Fibroblast of mammary gland (primary cell): ENCODE results near the gene KRTAP19-8.

Source experiments
- DNase-seq: peaks from one replicate; pipeline ENCODE4 v3.0.0-alpha.2; 2010; ENCODE audit warnings: low read depth
- H3K4me3 ChIP-seq: 2 replicates; pipeline ENCODE4 v1.5.1; 2011; ENCODE audit warnings: low read depth, mild to moderate bottlenecking, low read length, moderate library complexity; ENCODE audit not compliant: control insufficient read depth
- TF ChIP-seq, protein P1 (sequence below): conservative IDR thresholded peaks from 2 replicates; pipeline ENCODE4 v1.5.1; 2011; ENCODE audit warnings: low read depth, low read length, inconsistent platforms; ENCODE audit not compliant: control insufficient read depth, insufficient read depth

Gene KRTAP19-8

DNA sequence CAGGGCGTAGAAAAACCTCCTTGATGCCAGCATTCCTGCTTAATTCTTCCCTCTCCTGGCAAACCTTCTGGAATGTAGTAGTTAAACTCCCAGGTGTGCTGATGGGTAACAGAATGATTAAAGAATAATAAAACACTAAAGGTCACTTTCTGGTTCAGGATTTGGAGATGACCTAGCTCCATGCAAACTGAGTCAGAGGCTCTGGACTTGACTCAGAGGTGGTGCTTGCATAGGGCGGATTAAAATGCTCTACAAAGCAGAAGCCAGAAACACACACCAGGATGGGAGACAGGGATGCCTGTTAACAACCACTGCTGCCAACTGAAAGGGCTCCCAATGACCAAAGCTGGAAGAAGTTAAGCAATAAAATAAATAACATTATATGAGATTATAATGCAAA, 41.5 kb downstream of the KRTAP19-8 start:
- TF ChIP-seq, protein P1, sequence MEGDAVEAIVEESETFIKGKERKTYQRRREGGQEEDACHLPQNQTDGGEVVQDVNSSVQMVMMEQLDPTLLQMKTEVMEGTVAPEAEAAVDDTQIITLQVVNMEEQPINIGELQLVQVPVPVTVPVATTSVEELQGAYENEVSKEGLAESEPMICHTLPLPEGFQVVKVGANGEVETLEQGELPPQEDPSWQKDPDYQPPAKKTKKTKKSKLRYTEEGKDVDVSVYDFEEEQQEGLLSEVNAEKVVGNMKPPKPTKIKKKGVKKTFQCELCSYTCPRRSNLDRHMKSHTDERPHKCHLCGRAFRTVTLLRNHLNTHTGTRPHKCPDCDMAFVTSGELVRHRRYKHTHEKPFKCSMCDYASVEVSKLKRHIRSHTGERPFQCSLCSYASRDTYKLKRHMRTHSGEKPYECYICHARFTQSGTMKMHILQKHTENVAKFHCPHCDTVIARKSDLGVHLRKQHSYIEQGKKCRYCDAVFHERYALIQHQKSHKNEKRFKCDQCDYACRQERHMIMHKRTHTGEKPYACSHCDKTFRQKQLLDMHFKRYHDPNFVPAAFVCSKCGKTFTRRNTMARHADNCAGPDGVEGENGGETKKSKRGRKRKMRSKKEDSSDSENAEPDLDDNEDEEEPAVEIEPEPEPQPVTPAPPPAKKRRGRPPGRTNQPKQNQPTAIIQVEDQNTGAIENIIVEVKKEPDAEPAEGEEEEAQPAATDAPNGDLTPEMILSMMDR: no peak
- DNase-seq: no peak
- no peak overlapping the region for H3K4me3 ChIP-seq

DNA sequence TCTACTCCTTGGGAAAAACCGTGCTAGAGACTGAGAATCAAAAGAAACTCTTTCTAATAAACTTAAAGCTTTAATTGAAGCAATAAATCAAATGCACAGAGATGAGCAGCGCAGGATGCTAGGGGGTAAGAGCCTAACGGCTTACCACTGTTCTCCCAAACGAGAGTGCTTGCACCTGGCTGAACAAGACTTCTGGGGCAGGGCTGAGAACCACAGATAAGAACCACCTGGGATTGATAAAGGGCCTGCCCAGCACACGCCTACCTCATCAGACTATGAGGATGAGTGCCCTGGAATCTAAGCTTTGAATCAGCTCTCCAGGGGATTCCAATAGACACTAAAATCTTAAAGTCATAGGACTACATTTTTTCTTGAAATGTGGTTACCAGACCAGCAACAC, 43.3 kb downstream of the KRTAP19-8 start:
- no peak for DNase-seq
- TF ChIP-seq, protein P1: no peak
- H3K4me3 ChIP-seq: no peak overlapping the region

DNA sequence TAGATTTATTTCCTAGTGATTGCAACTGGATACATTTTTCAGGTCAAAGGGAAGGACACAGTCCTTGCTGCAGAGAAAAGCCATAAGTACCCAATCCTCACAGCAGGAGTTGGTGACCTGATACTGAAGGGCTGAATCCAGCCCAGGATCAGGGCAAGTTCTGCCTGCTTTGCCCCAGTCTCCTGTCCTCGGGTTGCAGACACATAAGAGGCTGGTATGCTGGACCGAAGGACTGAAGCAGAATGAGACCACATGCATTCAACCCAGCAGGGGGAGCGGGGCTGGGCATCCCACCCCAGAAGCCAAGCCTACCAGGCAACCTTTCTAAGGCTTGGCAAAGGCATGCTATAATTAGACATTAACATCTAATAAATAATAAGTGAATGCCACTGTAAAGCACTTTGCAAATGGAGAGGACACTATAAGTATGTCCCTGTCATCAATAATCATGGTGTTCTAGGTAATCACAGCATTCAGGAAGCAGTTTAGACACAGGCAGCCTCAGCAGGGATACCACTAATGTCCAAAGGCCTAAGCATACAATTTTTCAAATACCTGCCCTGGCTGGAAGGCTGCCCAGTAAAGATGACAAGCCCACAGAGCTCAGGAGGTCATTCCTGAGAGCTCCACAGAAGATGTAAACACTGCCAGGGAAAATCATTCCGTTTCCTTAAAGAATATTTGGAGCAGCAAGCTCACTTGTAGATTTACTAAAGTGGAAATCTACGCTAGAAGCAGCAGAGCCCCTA, 47.6 kb downstream of the KRTAP19-8 start:
- no peak for DNase-seq
- TF ChIP-seq, protein P1: no peak
- no peak overlapping the region for H3K4me3 ChIP-seq

DNA sequence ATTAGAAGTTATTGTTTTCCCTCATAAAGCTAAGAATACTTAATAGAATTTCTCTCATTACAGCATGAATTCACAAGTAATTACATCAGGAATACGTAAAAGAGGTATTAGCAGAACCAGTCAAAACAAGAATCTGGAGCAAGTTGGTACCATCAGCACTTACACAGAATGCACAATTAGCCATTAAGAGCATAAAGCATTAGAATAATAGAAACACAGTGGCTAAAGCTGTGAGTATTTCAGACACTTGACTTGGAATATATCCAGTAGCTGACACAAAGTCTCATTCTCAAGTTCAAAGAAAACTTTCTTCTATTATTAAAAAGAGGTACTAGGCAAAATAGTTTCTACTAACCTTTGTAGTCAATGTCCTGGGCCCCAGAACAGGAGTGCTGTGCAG, 49.6 kb downstream of the KRTAP19-8 start:
- DNase-seq: no peak
- H3K4me3 ChIP-seq: no peak overlapping the region
- TF ChIP-seq, protein P1: no peak
